Upper lobe of left lung (tissue), 4 donors: ENCODE measurements around the gene SF3A1.

Experiments
- EP300 ChIP-seq, 4 donors: sonication (generic); formaldehyde crosslinking; IDR thresholded peaks; one replicate each; pipeline ENCODE4 v1.5.1; 2017; ENCODE audit warnings: antibody characterized with exemption in 4 of 4, control low read depth in 2 of 4
- POLR2A ChIP-seq, 4 donors: fragments of 450-650 bp; IDR thresholded peaks; one replicate each; pipeline ENCODE4 v1.5.1; 2016 to 2017; ENCODE audit warnings: antibody characterized with exemption in 4 of 4, mild to moderate bottlenecking in 2 of 4

DNA sequence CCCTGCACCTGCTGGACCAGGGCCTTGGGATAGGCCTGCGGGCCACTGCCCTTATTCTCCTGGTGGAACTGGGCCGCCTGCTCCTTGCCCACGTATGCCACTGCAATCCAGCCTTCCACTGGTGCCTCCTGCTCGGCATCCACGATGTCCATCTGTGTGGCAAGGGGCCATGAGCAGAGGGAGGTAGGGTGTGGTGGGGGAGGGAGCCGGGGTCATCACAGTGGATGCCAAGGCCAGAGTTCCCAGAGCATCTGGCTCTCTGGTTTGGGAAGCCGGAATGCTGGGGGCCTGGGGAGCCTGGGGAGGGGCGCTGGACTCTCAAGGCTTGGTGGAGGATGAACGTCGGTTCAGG lies 29.9 kb upstream of the SF3A1 start:
- TF ChIP-seq POLR2A (IDR thresholded peaks at IDR 0.05) = no peak
- TF ChIP-seq EP300 (IDR thresholded peaks at IDR 0.05) = no peak
